GM21723 (cell line): Measurements from ENCODE around the gene SGF29.
"Not testable (repeated sequence)": the region's sequence is repeated elsewhere in the genome, so short reads cannot be mapped to it uniquely, and the experiment has no call there.

Source experiments
- ATAC-seq: cut with Tn5 transposase; IDR thresholded peaks from one replicate; pipeline ENCODE4 v1.9.1; 2021; ENCODE audit warnings: mild to moderate bottlenecking, moderate library complexity; ENCODE audit not compliant: unreplicated experiment

SGF29 gene

DNA sequence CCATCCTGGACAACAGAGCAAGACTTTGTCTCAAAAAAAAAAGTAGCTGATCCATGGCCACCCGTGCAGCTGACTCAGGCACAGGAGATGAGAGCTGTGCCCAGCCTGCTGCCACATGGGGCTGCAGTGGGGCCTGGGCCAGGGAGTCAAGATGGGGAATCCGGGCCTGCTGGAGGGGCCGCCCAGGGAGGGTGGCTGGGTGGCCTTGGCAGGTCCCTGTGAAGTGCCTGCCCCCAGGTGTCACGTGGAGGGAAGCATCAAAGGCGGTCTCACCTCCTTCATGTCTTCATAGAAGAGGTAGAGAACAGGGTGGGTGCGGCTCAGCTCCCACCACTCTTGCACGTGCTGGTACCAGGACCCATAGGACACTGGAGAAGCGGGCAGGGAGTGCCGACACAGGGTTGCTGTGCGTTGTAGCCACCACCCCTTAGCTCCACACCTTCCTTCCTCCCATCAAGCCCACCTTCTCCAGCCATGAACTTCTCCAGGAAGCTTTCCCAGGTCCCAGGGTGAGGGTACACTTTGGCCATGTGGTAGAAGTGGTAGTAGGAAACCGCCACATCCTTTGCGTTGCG, 39.3 kb downstream of the SGF29 start:
- ATAC-seq: no peak

DNA sequence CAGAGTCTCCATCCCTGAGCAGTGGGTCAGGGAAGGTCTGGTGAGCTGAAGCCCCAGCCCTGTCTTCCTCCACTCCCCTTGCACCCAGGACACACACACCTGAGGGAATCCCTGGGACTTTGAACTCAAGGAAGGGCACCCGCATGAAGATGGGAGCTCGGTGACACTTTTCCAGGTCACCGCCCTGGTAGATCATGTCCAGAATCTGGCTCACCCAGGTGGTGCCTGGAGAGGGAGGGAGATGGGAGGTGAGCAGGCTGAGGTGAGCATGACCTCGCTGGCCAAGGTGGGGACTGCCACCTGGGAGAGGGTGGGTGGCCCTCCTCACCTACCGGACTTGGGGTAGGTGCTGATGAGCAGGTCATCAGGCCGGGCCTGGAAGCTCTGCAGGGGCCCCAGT, 41.7 kb downstream of the SGF29 start:
- ATAC-seq: not testable (repeated sequence)

DNA sequence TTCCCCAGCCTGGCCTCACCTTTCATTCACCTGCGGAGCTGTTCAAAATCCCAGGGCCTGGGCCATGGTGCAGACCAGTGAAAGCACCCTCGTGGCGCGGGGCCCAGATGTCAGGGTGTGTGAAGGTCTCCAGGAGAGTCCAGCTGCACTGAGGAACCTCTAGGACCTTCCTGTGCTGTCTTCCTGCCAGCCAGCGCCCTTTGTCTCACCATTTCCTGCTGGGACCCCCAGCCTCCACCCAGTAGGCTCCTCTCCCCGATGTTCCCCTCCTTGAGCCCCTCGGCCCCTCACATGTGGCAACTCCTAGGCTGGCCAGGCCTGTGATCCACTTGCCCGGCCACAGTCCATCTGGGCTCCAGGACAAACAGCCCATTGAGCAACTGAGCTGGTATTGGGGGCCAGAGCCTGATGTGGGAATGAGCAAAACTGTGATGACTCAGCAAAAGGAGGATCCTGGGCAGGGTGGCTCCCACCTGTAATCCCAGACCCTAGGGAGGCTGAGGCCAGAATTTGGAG, 42.5 kb downstream of the SGF29 start:
- ATAC-seq: no peak

DNA sequence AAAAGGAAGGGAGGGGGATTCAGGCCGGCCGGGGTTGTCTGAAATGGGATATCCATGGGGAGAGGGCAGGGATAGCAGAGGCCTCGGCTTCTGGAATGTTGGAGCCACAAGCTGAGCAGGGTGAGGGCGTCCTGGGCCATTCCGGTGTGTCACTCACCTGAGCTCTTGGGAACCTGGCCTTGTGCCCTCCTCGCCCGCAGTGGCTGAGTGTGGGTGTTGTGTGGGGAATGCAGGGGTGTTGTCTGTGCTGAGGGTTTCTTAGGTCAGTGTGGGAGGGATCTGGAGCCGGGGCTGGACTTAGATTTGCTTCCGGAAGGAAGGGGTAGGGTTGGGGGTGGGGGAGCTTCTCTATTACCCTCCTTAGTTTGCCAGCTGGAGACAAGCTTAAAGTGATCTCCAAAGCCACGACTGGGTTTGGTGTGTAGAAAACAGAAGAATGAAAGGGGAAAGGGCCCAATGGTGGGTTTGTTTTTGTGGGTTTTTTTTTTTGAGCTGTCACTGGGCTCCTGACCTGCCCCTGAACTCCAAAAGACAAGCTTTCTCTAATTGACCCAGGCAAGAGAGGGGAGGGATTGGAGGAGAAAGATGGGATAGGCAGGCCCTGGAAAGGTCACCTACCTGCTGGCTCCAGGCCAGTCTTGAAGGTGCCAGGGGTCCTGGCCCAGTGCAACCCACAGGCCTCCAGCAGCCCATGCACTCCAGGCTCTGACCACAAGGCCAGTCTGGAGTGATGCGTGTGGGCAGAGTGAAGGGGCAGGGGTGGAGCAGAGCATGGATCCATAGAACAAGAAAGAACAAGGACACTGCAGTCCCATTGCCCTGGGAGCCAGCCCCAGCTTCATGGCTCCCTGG, 43.3 kb downstream of the SGF29 start, which contains the start of gene SULT1A2:
TSS of gene SULT1A2 (minus strand) at position 211 of the 852 bp plus-strand sequence. CDS start 1,120 bp downstream, outside the sequence.
- ATAC-seq: no peak

DNA sequence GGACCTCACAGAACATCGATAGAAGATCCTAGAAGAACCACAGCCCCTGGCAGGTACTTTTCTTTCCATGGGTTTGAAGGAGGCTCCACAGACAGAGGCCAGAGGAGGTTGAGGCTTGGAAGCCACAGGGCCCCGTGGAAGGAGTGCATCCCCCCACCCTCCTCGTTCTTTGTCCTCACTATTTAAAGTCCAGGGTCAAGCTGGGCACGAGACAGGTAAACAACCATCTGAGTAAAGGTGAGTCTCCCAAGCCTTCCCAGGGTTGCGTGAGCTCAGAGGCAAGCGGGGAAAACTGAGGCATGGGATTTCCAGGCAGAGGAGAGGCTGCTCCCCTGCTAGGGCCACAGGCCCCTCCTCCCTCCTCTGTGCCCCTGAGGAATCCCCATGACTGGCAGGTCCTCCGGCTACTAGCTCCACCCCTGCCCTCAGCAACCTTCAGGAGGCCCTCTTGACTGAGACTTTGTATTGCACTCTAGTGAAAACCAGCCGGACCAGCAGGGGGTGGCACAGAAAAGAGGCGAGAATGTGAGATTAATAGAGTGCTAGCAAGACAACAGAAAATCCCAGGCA, 44.1 kb downstream of the SGF29 start:
- ATAC-seq: no peak

DNA sequence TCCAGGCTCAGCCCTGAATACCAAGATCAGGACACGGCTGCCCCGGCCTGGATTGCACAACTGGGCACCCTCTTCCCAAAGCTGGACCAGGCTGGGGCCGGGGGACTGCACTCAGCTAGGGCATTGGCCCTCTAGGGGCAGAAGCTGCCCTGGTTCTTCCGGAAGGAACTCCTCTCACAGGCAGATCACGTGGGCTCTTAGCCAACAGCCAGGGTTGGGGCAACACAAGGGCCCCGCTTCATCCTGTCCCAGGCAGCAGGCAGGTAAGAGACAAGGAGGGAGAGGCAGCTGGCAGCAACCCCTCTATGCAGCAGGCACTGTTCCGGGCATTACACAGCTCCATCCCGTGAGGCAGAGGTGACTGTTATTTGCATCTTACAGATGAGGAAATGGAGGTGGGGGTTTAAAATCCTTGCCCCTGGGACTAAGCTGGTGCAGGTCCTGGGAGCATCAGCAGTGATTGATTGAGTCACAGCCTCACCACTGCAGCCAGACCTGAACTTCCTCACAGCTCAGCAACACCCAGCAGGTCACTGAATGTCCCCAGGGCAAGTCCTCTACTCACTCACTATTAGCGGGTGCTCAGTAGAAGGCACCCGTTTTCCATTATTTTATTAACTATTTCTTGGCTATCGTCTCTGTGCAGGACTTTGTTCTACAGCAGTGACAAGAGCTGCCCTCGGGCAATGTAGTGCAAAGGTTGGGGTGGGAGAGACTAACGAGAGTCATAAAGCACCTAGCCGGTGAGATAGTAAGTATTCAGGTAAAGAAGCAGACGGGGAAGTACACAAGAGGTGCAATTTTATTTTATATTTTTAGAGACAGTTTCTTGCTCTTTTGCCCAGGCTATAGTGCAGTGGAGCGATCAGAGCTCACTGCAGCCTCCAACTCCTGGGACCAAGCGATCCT, 45.9 kb downstream of the SGF29 start:
- ATAC-seq: not testable (repeated sequence)

DNA sequence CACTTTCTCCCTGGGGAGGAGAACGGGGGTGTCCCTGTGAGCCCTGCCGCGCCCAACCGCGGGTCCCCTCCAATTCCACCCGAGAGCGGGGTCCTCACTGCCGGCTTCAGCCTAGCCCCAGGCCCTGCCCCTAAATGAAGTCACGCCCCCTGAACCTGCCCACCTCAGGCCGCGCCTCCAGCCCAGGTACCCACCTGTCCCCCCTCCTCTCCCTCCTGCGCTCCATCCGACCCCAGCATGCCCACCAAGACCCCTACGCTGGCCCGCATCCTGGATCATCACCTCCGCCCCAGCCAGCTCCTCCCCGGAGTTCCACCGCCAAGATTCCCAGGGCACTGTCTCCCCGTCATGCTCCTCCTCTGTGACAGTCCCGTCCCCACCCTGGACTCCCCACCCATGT, 47.2 kb downstream of the SGF29 start:
- not testable (repeated sequence) for ATAC-seq

DNA sequence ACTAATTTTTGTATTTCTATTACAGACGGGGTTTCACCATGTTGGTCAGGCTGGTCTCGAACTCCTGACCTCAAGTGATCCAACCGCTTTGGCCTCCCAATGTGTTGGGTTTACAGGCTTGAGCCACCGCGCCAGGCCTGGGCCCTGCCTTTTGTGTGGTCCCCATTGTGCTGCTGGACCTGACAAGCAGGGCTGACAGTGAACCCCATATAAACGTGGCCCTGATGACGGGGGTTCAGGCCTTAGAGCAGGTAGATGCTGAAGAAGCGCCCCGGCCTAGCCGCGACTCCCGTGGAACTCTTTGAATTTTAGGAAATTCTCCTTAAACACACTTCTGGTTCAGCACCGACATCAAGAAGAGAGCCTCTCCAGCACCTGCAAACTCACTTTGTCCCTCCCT, 47.9 kb downstream of the SGF29 start:
- ATAC-seq: not testable (repeated sequence)

DNA sequence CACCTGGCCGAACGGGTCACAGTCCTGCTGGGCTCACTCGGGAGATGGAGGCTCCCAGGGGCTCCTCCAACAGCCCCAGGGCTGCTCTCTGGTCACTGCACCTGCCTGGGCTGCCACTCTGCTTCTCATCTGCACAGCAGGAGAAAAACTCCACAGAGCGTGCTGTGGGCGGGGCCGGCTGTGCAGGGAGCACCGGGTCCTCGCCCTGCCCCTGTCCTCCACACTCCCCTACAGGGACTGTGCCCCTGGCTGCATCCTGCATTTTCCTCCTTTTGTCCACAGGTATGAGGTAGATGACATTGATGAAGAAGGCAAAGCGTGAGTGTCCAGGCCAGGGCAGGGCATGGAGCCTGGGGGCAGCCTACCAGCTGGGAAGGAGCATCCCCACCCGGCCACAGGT, 48.3 kb downstream of the SGF29 start:
- ATAC-seq: not testable (repeated sequence)

DNA sequence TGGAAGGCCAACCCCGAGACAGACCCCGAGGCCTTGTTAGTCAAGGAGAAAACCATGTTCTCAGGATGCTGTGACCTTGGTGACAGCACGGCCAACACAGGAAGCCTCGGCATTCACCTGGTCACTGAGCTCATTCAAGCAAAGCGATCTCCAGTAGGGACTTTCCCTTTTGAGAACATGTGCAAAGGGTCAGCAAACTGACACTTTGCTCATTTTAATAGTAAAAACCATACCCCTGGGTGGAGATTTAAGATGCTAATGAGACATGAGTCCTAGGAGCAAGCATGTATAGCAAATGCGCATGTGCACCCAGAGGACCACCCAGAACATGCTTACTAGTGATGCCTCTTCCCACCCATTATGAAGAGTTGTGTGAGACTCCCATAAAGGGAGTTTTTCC, 48.8 kb downstream of the SGF29 start:
- no peak for ATAC-seq

DNA sequence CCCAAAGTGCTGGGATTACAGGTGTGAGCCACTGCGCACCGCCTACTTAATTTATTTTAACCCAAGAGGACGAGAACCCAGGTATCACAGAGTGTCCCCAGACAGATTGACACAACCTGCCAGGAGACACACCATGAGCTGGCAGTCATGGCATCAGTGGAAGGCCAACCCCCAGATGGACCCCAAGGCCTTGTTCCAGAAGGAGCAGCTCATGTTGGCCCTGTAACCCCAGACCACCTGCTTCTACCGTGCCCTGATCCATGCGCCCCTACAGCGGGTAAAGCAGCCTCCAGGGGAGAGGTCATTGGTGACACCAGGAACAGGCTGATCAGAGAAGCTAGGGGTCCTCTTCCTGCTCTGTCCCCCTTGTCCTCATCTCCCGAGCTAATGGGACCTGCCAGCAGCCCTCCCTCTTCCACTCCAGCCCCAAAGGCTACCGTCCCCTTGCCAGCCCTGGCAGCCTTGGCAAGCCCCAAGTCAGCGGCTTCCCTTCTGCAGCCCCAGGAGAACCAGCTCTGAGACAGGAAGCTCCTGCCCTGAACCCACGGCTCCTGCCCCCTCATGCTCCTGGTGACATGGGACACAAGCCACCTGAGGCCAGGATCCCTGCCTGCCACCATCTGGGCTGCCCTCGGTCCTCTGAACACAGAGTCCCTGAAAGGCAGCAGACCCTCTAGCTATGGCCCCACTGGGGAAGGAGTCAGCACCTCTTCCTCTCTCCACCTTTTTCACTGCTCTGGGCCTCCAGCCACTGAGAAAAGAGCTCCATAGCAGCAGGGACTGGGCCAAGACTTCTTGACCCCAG, 49.9 kb downstream of the SGF29 start:
- ATAC-seq: no peak

DNA sequence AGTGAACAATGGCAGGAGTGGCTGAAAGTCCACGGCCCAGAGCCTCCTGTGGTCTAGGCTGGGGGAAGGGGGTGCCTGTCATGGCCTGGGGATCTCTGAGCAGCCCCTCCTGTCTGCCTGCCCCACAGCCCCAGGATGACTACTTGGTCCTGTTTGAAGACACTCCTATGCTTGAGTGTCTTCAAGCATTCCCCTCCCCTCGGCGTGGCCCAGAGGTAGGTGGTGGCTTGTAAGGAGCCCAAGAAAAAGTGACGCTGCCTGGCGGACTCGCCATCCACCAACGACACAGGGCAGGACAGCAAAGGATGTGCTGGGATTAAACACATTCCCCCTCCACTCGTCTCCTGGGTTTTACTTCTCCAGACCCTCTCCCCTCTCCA, 50.5 kb downstream of the SGF29 start:
- ATAC-seq: no peak

DNA sequence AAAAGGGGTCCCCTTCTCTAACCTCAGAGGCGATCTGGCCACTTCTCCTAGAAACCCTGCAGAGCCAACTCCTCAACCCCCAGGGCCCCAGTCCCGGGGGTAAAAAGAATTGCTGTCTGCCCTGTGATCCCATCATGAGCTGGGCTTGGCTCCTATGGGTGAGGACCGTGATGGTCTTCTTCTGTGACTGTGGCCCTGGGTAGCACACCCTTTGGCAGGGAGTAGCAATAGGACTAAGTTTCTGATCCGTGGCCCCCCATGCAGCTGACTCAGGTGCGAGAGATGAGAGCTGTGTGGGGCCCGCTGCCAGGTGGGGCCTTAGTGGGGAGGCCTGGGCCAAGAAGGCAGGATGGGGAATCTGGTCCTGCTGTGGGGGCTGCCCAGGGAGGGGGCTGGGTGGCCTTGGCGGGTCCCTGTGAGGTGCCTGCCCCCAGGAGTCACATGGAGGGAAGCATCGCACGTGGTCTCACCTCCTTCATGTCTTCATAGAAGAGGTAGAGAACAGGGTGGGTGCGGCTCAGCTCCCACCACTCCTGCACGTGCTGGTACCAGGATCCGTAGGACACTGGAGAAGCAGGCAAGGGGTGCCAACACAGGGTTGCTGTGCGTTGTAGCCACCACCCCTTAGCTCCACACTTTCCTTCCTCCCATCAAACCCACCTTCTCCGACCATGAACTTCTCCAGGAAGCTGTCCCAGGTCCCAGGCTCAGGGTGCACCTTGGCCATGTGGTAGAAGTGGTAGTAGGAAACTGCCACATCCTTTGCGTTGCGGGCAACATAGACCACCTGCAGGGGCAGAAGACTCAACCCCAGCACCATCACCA, 52.8 kb downstream of the SGF29 start:
- ATAC-seq: no peak

DNA sequence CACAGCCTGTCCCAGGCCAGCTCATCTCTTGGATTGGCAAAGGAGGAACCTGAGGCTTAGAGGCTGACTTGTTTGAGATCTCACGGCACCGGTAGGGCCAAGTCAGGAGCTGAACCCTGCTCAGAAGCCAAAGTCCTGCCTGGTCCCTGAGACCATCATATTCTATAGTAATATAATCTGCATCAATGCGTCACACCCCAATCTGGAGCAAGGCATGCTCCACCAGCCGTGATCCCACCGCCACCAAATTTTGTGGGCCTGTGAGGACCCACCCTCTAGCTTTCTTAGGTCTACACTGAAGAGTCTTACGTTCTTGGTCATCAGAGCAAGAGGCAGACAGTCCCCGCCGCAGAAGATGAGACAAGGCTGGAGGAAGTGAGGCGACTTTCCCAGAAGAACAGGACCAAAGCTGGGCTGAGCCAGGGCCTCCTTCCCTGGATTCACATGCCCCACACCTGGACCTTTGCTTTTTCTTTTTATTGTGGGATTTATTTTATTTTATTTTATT, 53.5 kb downstream of the SGF29 start:
- ATAC-seq: no peak

DNA sequence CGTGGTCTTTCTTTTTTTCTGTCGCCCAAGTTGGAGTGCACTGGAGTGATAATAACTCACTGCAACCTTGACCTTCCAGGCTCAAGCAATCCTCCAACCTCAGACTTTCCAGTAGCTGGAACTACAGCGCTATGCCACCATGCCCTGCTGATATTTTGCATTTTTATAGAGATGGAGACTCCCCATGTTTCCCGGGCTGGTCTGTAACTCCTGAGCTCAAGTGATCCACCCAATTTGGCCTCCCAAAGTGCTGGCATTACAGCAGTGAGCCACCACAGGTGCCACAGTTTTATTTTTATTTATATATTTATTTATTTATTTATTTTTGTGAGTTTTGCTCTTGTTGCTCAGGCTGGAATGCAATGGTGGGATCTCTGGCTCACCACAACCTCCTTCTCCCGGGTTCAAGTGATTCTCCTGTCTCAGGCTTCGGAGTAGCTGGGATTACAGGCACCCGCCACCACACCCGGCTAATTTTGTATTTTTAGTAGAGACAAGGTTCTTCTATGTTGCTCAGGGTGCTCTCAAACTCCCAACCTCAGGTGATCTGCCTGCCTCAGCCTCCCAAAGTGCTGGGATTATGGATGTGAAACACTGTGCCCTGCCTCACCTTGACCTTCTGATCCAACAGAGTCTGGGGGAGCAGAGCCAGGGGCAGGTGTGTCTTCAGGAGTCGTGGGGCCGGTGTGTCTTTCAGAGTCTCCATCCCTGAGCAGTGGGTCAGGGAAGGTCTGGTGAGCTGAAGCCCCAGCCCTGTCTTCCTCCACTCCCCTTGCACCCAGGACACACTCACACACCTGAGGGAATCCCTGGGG, 54.2 kb downstream of the SGF29 start:
- not testable (repeated sequence) for ATAC-seq

DNA sequence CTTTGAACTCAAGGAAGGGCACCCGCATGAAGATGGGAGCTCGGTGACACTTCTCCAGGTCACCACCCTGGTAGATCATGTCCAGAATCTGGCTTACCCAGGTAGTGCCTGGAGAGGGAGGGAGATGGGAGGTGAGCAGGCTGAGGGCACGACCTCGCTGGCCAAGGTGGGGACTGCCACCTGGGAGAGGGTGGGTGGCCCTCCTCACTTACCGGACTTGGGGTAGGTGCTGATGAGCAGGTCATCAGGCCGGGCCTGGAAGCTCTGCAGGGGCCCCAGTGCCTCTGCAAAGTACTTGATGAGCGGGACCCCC, 54.7 kb downstream of the SGF29 start:
- ATAC-seq: not testable (repeated sequence)

DNA sequence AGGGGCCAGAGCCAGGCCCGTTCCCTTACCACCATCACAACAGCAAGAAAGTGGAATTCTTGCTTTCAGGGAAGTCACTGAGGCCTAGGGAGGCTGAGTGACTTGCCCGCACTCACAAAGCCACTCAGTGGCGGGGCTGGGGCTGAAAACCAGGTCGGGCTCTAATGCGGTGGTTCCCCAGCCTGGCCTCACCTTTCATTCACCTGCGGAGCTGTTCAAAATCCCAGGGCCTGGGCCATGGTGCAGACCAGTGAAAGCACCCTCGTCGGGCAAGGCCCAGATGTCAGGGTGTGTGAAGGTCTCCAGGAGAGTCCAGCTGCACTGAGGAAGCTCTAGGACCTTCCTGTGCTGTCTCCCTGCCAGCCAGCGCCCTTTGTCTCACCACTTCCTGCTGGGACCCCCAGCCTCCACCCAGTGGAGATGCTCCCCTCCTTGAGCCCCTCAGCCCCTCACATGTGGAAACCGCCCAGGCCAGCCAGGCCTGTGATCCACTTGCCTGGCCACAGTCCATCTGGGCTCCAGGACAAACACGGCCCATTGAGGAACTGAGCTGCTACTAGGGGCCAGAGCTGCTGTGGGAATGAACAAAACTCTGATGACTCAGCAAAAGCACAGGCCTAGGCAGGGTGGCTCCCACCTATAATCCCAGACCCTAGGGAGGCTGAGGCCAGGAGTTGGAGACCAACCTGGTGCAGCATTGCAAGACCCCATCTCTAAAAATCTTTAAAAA, 55.3 kb downstream of the SGF29 start:
- ATAC-seq: not testable (repeated sequence)
